Suprapubic skin (tissue), 4 donors: ENCODE measurements around the gene RASSF10. TPM values are rescaled to one million over a fixed set of nuclear protein-coding genes. Genes with fewer than 3 reads are reported as not detected.

Source experiments
- DNase-seq, 2 donors: peaks; one replicate each; pipeline ENCODE4 v3.0.0-alpha.2; 2019; ENCODE audit warnings: low spot score in 2 of 2
- H3K27ac ChIP-seq: fragments of 200-600 bp; sonication (generic); one replicate; pipeline ENCODE4 v1.5.1; 2019
- H3K27me3 ChIP-seq: fragments of 200-600 bp; sonication (generic); one replicate; pipeline ENCODE4 v1.5.1; 2019
- H3K36me3 ChIP-seq: fragments of 200-600 bp; sonication (generic); one replicate; pipeline ENCODE4 v1.5.1; 2019
- H3K4me1 ChIP-seq: fragments of 200-600 bp; sonication (generic); one replicate; pipeline ENCODE4 v1.5.1; 2019
- H3K4me3 ChIP-seq: fragments of 200-600 bp; sonication (generic); one replicate; pipeline ENCODE4 v1.5.1; 2019; ENCODE audit warnings: mild to moderate bottlenecking
- H3K9me3 ChIP-seq: fragments of 200-600 bp; sonication (generic); one replicate; pipeline ENCODE4 v1.5.1; 2019
- CTCF ChIP-seq, 2 donors: fragments of 200-600 bp in 1 of 2; fragments of 450-650 bp in 1 of 2; sonication (generic) in 1 of 2; IDR thresholded peaks; one replicate each; pipeline ENCODE4 v1.5.1; 2016 to 2019; ENCODE audit warnings: antibody characterized with exemption in 2 of 2, mild to moderate bottlenecking in 1 of 2, moderate library complexity in 1 of 2
- EP300 ChIP-seq: sonication (generic); formaldehyde crosslinking; IDR thresholded peaks from one replicate; pipeline ENCODE4 v1.6.1; 2017; ENCODE audit warnings: antibody characterized with exemption
- POLR2A ChIP-seq, 2 donors: fragments of 450-650 bp; IDR thresholded peaks; one replicate each; pipeline ENCODE4 v1.6.1; 2017; ENCODE audit warnings: antibody characterized with exemption in 2 of 2, mild to moderate bottlenecking in 2 of 2, moderate library complexity in 2 of 2
- POLR2AphosphoS5 ChIP-seq, 3 donors: sonication (generic); formaldehyde crosslinking; IDR thresholded peaks; one replicate each; pipeline ENCODE4 v1.6.1; 2017; ENCODE audit warnings: antibody characterized with exemption in 3 of 3
- WGBS: methylation state at CpG from one replicate; pipeline ENCODE4 v1.1.5; 2018; 5-methylcytosine and 5-hydroxymethylcytosine counted together
- total RNA-seq, 4 donors: library from RNA; depleted of rRNA; stranded (reverse); fragments of >200 nt; gene quantifications; one replicate each; pipeline ENCODE4 v1.1.0, GENCODE V29; 2016

The RASSF10 gene
- total RNA-seq, 4 donors from 2014 or later = 7.1 to 22.0 (median 8.4) TPM

GRCh38 chr11:13053255-13053917 lies 44.3 kb downstream of the RASSF10 start:
- no peaks in the 10 kb centered on the region for H3K27me3 ChIP-seq
- no peak overlapping the region for H3K4me3 ChIP-seq
- 74% methylated on average over 6 of the region's 6 CpGs for WGBS
- H3K36me3 ChIP-seq = no peaks in the 10 kb centered on the region
- H3K27ac ChIP-seq = peak overlapping the region; percentile 68
- H3K4me1 ChIP-seq = peaks cover 41% of the 10 kb centered on the region
- no peaks in the 10 kb centered on the region for H3K9me3 ChIP-seq
- no peak for DNase-seq
- TF ChIP-seq CTCF (IDR thresholded peaks at IDR 0.05) (no peak), EP300 (no peak), POLR2A (IDR thresholded peaks at IDR 0.05) (no peak), POLR2AphosphoS5 (IDR thresholded peaks at IDR 0.05) (no peak)

- peaks cover 41% of the 10 kb centered on the region for H3K4me1 ChIP-seq
- no peaks in the 10 kb centered on the region for H3K27me3 ChIP-seq
- no peaks in the 10 kb centered on the region for H3K36me3 ChIP-seq
- no peaks in the 10 kb centered on the region for H3K9me3 ChIP-seq
- TF ChIP-seq POLR2A (IDR thresholded peaks at IDR 0.05) (no peak), CTCF (IDR thresholded peaks at IDR 0.05) (no peak), EP300 (no peak), POLR2AphosphoS5 (IDR thresholded peaks at IDR 0.05) (no peak)
- H3K27ac ChIP-seq = no peak overlapping the region
- no peak for DNase-seq
- WGBS = 62% methylated on average over 3 of the region's 3 CpGs
- H3K4me3 ChIP-seq = no peak overlapping the region
These were observed 45.2 kb downstream of the RASSF10 start for GRCh38 chr11:13054278-13054677.

GRCh38 chr11:13055200-13055599 lies 46.1 kb downstream of the RASSF10 start:
- Histone ChIP-seq H3K9me3 (no peaks in the 10 kb centered on the region), H3K27me3 (no peaks in the 10 kb centered on the region), H3K4me1 (peaks cover 41% of the 10 kb centered on the region), H3K4me3 (no peak overlapping the region), H3K36me3 (no peaks in the 10 kb centered on the region), H3K27ac (no peak overlapping the region)
- 48% methylated on average over 2 of the region's 2 CpGs for WGBS
- DNase-seq = no peak
- TF ChIP-seq POLR2AphosphoS5 (IDR thresholded peaks at IDR 0.05) (no peak), EP300 (no peak), POLR2A (IDR thresholded peaks at IDR 0.05) (no peak), CTCF (IDR thresholded peaks at IDR 0.05) (no peak)

GRCh38 chr11:13061294-13061990 lies 52.3 kb downstream of the RASSF10 start:
- Histone ChIP-seq H3K4me1 (peaks cover 15% of the 10 kb centered on the region), H3K36me3 (no peaks in the 10 kb centered on the region), H3K27ac (no peak overlapping the region), H3K4me3 (no peak overlapping the region), H3K9me3 (no peaks in the 10 kb centered on the region), H3K27me3 (no peaks in the 10 kb centered on the region)
- TF ChIP-seq EP300 (no peak), CTCF (IDR thresholded peaks at IDR 0.05) (no peak), POLR2A (IDR thresholded peaks at IDR 0.05) (no peak), POLR2AphosphoS5 (IDR thresholded peaks at IDR 0.05) (no peak)
- DNase-seq = no peak
- WGBS = 79% methylated on average over 3 of the region's 3 CpGs
